NCI-H226 (cell line): ENCODE results near the gene NLN.
A peak's percentile ranks its signal among the peaks of the same experiment; 100 is the strongest.
"Not testable (repeated sequence)": the region's sequence is repeated elsewhere in the genome, so short reads cannot be mapped to it uniquely, and the experiment has no call there.

Experiments used
- DNase-seq: peaks from one replicate; pipeline ENCODE4 v3.0.0-alpha.2; 2015

The NLN gene

DNA sequence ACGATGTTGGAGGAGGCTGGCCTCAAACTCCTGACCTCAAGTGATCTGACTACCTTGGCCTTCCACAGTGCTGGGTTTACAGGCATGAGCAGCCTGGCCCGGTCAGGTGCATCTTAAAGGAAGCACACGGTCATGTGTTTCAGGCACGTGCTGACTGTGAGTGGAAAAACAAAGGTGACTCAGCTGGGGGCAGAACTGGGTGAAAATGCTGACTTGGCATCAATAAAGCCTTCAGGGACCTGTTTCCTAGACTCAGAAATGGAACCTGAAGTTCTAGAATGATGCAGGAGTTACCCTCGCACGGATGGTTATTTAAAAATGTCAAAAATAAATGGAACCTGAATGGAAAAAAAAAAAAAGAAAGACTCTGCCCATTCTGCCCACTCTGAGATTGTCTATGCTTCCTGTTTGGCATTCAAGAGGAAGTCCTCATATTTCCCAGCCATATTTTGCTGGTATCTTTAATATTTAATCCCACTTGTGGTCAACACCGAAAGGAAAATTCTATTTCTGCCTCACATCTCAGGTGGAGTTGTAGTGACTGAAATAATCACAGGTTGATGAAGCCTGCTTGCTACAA is 12.3 kb downstream of the NLN start:
- DNase-seq: not testable (repeated sequence)

DNA sequence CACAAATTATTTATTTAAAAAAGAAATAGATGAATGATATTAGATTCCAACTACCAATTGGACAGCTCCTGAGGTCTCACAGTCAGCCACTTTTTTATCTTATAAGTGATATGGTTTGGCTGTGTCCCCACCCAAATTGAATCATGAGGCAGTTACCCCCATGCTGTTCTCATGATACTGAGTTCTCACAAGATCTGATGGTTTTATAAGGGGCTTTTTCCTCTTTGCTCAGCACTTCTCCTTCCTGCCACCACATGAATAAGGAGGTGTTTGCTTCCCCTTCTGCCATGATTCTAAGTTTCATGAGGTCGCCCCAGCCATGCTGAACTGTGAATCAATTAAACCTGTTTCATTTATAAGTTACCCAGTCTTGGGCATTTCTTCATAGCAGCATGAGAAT is 12.9 kb downstream of the NLN start:
- no peak for DNase-seq

DNA sequence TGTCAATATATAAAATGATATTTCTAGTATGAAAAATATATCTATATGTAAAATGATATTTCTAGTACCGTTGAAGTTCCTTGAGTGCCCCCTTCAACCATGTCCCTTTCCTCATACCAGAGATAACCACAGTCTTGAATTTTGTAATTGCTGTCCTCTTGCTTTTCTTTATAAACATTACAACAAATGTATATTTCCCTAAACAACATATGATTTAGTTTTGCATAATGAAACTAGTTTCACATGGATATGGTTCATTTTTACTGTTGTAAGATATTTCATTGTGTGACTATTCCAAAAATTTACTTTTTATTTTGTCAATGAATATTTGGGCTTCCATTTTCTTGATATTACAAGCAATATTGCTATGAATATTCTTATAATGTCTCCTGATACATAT is 14.0 kb downstream of the NLN start:
- DNase-seq: no peak

DNA sequence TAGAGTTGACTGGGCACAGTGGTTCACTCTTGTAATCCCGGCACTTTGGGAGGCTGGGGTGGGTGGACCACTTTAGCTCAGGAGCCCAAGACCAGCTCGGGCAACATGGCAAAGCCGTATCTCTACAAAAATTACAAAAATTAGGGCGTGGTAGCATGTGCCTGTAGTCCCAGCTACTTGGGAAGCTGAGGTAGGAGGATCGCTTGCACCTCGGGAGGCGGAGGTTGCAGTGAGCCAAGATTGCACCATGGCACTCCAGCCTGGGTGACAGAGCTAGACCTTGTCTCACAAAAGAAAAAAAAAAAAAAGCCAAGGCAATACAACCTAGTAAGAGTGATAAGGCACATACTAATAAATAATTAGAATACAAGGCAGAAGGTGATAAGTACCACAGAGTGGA is 15.8 kb downstream of the NLN start:
- DNase-seq: no peak

DNA sequence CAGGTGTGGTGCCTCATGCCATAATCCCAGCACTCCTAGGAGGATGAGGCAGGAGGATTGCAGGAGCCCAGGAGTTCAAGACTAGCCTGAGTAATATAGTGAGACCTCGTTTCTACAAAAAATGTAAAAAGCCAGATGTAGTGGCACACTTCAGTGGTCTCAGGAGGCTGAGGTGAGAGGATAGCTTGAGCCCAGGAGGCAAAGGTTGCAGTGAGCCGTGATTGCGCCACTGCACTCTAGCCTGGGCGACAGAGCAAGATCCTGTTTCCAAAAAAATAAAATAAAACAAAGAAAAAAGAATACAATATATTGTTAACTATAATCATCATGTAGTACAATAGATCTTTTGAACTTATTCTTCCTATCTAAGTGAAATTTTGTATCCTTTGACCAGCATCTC is 16.3 kb downstream of the NLN start:
- no peak for DNase-seq

DNA sequence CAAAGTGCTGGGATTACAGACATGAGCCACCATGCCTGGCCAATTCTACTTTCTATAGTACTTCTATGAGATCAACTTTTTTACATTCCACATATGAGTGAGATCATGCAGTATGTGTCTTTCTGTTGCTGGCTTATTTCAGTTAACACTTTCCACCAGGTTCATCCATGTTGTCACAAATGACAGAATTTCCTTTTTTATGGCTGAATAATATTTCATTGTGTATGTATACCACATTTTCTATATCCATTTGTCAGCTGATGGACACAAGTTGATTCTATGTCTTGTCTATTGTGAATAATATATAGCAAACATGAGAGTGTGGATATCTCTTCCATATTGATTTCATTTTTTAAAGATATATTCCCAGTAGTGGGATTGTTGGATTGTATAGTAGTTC is 17.2 kb downstream of the NLN start:
- DNase-seq: no peak

DNA sequence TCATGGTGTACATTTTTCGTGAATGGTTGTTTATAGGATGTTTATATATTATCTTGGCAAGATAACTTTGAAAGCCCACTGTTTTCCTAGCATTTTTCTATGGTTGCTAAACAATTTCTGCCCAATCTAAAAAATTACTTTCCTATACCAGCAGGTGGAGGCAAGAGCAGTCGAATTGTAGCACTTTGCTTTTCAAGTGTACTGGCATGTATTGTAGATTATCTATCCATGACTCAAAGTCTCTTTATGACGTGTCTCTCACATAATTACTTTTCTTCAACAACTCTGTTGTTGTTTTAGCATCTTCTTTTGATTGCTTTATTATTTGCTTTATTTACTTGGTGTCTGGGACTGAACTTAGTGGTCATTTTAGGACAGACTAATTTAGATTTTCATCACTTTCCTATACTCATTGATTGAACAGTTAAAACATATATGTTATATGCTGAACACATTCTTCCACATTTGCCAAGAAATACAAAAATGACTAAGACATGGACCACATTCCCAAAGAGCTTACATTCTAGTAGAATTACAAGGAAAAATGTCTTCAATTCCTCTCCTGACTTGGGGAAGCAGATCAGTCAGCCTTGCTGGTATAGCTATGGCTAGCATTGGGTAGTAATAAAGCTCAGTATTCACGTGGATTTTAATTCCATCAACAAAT is 20.7 kb downstream of the NLN start:
- peak; percentile 51 for DNase-seq

DNA sequence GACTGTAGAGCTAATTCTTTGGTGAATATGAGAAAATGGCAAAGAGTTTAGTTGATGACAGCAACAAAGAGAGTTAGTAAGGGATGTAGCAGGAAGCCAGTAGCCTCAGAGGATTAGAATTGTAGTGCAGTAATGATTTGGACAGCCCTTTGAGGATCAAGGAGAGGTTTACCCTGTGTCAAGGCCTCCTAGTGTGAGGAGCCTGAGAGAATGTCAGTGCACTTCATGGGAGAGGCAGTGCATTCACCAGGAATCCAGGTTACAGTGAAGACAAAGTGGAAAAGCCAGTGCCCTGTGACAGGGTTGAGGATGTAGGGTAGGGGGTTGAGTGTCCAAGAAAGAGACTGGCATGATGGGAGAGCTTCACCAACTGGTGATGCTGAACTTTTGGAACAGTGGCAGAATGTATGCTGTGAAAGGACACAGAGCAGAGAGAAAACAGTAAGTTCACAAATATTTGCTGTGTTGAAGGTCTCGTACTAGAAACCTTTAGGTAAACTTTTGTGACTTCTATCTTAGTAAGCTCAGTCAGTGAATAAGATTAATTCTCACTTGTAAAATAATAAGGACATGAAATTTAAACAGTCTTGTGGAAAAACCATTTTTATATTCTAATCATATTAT is 27.3 kb downstream of the NLN start:
- no peak for DNase-seq

DNA sequence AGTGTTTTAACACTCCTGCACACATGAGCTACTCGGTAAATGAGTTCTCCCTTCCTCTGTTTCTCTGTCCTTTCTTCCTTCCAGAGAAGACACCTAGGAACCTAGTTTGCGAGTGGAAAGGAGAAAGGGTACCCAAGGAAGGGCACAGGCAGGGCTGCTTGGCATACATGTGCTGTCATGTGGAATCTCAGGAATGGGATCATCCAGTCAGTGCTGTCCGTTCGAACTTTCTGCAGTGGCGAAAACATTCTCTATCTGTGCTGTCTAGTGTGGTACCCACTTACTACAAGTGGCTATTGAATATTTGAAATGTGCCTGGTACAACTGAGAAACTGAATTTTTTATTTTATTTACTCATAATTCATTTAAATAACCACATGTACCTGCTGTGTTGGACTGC is 28.0 kb downstream of the NLN start:
- no peak for DNase-seq

DNA sequence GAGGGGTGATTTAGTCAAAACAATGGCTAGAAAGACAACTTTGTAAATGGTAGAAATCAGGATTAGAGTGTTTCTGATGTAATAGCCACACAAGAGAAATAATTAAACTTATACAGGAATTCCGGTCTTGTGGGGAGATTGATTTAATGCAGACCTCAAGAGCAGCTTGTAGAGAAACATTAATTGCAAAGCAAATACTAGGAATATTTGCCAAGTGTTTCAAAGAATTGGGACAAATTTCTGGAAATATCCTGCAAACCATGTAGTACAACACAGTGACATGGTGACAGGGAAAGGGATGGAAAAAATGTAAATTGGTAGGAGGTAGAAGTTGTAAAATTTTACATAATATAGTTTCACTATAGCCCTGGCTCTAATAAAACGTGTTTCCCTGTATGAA is 28.9 kb downstream of the NLN start:
- no peak for DNase-seq

DNA sequence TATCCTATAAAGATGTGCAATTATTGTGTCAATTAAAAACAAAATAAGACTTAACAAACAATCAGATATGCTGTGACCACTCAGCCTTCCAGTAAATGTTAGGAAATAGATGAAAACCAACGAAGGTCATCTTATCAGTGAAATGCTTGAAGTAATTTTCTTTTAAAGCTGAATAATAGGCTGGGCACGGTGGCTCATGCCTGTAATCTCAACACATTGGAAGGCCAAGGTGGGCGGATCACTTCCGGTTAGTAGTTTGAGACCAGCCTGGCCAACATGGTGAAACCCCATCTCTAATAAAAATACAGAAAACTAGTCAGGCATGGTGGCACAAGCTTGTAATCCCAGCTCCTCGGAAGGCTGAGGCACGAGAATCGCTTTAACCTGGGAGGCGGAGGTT is 31.2 kb downstream of the NLN start:
- DNase-seq: peak; percentile 54

DNA sequence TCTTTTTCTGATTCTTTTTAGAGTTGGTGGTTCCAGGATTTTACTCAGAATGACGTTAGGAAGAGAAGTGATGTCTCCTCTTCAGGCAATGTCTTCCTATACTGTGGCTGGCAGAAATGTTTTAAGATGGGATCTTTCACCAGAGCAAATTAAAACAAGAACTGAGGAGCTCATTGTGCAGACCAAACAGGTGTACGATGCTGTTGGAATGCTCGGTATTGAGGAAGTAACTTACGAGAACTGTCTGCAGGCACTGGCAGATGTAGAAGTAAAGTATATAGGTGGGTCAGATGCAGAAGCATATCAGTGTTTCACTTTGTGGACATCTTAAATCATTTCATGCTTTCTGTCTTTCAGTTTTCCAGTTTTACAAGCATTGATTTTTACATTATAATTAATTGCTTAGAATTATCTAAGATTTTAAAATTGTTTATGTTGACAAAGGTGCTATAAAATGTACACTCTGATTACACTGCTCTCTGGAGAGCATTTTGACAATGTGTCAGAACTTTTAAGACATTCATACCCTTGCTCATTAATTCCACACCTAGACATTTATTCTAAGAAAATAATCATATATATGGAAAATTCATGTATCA is 36.6 kb downstream of the NLN start:
- no peak for DNase-seq

DNA sequence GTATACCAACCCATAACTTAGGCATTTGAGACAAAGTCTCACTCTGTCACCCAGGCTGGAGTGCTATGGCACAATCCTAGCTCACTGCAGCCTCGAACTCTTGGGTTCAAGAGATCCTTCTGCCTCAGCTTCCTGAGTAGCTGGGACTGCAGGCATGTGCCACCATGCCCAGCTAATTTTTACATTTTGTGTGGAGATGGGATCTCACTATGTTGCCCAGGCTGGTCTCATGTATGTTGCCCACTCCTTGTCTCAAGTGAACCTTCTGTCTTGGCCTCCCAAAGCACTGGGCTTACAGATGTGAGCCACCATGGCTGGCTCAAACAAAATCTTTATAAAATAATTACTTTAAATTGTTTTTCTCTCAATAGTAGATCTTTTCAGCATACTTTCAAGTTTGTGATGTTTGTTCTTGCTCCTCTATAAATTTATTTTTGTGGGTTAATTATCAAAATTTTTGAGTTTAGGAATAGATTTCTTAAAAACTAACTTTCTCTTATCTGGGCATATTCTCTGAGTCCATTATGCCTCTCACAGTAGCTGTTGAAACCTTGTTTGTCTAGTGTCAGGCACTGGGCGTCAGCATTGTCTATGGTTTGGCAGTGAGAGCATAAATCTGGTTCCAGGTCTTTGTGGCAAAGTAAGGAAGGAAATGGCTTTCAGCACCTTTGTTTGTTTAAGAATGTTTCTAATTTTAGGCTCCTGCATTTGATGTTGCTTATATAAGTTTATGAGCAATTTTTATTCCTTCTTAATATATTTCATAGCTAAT is 38.7 kb downstream of the NLN start:
- peak; percentile 61 for DNase-seq

DNA sequence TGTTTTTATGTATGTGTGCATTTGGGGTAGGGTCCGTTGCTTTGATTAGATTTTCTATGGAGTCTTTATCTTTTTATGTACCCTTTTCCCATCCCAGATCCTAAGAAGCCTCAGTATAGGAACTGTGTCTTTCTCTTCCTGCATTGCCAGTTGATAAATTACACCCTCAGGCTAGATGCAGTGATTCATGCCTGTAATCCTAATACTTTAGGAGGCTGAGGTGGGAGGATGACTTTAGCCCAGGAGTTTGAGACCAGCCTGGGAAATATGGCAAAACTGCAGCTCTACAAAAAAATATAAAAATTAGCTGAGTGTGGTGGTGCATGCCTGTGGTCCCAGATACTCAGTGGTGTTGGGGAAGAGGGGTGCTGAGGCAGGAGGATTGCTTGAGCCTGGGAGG is 40.2 kb downstream of the NLN start:
- peak; percentile 80 for DNase-seq

DNA sequence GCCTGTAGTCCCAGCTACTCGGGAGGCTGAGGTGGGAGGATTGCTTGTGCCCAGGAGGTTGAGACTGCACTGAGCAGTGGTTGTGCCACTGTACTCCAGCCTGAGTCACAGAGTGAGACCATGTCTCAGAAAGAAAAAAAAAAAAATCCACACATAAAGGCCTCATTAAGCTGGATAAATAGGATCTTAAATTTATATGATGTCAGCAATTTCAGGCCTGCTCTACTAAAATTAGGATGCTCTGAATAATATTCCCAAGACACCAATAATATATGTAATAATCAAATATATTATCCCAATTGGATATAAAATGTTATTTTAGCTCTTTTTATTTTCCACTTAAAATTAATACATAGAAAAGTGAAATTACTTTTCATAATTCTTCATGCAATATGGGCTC is 43.6 kb downstream of the NLN start:
- DNase-seq: no peak

DNA sequence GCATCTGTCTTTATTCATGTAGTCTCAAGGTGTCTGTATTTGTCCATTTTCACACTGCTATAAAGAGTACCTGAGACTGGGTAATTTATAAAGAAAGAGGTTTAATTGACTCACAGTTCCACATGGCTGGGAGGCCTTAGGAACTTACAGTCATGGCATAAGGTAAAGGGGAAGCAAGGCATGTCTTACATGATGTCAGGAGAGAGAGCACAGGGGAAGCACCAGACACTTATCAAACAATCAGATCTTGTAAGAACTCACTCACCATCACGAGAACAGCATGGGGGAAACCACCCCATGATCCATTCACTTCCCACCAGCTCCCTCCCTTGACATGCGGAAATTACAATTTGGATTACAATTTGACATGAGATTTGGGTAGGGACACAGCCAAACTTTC is 44.2 kb downstream of the NLN start:
- DNase-seq: no peak

DNA sequence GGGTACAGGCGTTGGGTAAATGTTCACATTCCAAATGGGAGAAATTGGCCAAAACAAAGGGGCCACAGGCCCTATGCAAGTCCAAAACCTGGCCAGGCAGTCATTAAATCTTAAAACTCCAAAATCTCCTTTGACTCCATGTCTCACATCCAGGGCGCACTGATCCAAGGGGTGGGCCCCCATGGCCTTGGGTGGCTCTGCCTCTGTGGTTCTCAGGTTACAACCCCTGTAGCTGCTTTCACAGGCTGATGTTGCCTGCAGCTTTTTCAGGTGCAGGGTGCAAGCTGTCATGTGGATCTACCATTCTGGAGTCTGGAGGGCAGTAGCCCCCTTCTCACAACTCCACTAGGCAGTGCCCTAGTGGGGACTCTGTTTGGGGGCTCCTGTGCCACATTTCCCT is 44.8 kb downstream of the NLN start:
- DNase-seq: no peak

DNA sequence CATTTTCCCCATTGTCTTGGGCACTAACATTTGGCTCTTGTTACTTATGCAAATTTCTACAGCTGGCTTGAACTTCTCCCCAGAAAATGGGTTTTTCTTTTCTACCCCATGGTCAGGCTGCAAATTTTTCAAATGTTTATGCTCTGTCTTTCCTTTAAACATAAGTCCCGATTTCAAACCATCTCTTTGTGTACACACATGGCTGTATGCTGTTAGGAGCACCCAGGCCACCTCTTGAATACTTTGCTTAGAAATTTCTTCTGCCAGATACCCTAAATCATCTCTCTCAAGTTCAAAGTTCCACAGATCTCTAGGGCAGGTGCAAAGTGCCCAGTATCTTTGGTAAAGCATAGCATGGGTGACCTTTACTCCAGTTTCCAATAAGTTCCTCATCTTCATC is 45.6 kb downstream of the NLN start:
- DNase-seq: no peak

DNA sequence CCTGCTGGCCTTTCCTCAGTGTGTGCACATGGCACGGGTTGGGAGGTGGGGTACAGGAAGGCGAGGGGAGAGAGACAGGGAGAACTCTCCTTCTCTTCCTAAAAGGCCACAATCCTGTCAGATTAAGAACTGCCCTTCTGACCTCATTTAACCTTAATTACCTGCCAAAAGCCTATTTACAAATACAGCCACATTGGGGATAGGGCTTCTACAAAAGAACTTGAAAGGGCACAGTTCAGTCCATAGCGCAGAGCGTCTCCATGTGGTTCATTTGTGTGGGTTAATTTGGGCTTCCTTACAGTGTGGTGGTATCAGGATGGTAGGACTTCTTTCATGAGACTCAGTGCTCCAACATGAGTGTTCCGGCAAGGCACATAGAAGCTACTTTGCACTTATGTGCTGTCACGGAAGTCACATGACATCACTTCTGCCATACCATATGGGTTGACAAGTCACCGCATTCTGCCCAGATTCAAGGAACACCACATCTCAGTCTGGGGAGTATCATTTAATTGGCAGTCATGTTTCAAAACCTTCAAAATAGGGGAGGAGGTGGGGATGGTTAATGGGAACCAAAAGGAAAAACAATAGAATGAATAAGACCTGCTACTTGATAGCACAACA is 46.8 kb downstream of the NLN start:
- no peak for DNase-seq

DNA sequence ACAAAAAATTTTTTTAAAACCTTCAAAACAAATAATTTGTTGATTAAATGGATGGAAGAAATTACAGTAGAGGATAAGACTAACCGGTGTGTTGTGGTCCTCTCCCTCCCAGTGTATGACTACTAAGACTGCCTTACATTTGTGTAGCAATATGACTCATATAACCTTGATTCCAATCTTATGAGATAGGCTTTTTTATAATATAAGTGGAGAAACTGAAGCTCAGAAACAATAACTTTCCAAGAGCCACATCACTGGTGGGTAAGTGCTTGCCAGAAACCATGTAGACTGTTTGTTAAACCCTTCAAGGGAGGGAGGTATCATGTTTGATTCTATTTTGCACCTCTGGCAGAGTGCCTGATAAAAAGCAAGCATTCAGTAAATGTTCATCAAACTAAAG is 47.5 kb downstream of the NLN start:
- DNase-seq: peak; percentile 86

DNA sequence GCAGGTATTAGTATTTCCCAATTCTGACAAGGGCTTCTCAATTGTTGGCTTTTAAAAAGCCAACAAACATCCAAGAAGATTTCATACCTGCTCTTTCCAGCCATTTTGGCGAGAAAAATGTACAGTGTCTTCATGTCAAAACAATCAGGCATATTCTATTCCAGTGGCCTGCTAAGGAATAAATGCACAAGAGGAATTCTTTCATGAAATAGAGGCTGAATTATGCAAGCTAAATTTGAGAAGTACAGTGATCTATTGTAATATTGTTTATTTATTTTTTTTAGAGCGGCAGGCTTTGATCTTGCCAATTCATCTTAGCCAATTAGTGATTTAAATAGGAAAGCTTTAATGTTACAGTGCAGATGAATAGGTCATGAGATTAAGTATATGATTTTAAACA is 49.3 kb downstream of the NLN start:
- DNase-seq: no peak

DNA sequence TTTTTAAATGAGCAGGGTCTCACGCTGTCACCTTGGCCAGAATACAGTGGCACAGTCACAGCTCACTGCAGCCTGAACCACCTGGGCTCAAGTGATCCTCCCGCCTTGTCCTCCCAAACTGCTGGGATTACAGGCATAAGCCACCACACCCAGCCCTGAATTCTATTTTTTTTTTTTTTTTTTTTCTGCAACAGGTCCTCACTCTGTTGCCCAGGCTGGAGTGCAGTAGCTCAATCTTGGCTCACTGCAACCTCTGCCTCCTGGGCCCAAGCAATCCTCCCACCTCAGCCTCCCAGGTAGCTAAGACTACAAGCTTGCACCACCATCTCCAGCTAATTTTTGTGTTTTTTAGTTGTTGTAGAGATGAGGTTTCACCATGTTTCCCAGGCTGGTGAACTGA is 51.0 kb downstream of the NLN start:
- not testable (repeated sequence) for DNase-seq

DNA sequence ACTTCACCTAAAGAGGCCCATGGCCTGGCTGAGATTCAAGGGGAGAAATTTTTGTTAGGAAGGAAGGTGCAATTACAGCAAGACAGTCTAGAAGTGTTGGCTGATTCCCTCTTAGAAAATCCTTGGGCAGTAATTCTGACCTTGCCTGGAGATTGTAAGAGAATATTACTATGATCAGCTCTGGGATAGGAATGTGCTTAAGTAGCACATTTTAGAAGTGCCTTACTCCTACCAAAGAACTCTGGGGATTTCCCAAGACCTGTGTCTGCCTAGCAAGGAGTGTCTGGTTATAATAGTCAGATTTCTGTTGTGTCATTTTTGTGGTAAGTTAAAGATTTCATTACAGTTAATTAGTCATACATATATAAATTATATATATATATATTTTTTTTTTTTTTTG is 52.3 kb downstream of the NLN start:
- DNase-seq: peak; percentile 80
